ENCODE results near the gene ARHGAP44. TPM values are rescaled to one million over a fixed set of nuclear protein-coding genes. Genes with fewer than 3 reads are reported as not detected.
"Not testable (repeated sequence)": the region's sequence is repeated elsewhere in the genome, so short reads cannot be mapped to it uniquely, and the experiment has no call there.

ARHGAP44 gene
- total and polyA plus RNA-seq, 2 of the 13 experiments (the other 11 are each of a cell fraction or from before 2014, with no cell fraction given), result 0.79 to 3.1 TPM

- H3K4me3 ChIP-seq (replicated peaks in 1 of 3; ENCODE audit: insufficient read depth in 1 of 3, low read depth in 2 of 3, low read length in 3 of 3), result no peak overlapping the region
- WGBS (ENCODE audit: low lambda C conversion rate), result 89% methylated on average over 18 of the region's 40 CpGs
- in situ Hi-C loops (cut with HindIII; ENCODE audit: extremely low pct_ligation_motif_present, low pct_unique_long_range_greater_than_20kb), result no loop called here
- FAIRE-seq (no peak), ATAC-seq (no peak), DNase-seq (ENCODE audit: low spot score) (no peak)
- no peak overlapping the region for H2AFZ ChIP-seq (ENCODE audit: low read length)
- no peaks in the 10 kb centered on the region; a peak in 1 of 5 replicates for H3K27me3 ChIP-seq (ENCODE audit: control insufficient read depth in 1 of 2, insufficient read depth in 2 of 2, low read length in 2 of 2)
- no peak overlapping the region for H3K4me2 ChIP-seq (ENCODE audit: low read depth, low read length)
- H3K79me2 ChIP-seq (ENCODE audit: insufficient read depth, low read length), result no peaks in the 10 kb centered on the region
- H3K36me3 ChIP-seq (replicated peaks in 1 of 2; ENCODE audit: control insufficient read depth in 1 of 2, insufficient read depth in 2 of 2, low read length in 2 of 2), result no peaks in the 10 kb centered on the region
- no peaks in the 10 kb centered on the region for H3K4me1 ChIP-seq (ENCODE audit: insufficient read depth, low read length)
- H3K9ac ChIP-seq (ENCODE audit: insufficient read depth, low read depth, low read length), result no peak overlapping the region
- H3K9me3 ChIP-seq (ENCODE audit: low read length), result no peaks in the 10 kb centered on the region
- BruUV-seq (replicated peaks), result no TSS peak
- POLR2A ChIA-PET, result no interaction called here
- no peak overlapping the region for H3K27ac ChIP-seq (ENCODE audit: extremely low read length, insufficient read depth, low read length)
- TF ChIP-seq MYNN (CRISPR knock-in tag; IDR thresholded peaks at IDR 0.05; ENCODE audit: low read depth), result no peak
- CTCF ChIA-PET (ENCODE audit: low intra/inter-chr PET ratio, low total read pairs), result no interaction called here
- intact Hi-C loops (cut with micrococcal nuclease; ENCODE audit: unreplicated experiment), result no loop called here
- H4K20me1 ChIP-seq (ENCODE audit: insufficient read depth, low read length), result no peaks in the 10 kb centered on the region
These were observed 184.8 kb downstream of the ARHGAP44 start for GRCh38 chr17:12974005-12974531.

- no peak for DNase-seq (ENCODE audit: low spot score)
- no peaks in the 10 kb centered on the region for H3K79me2 ChIP-seq (ENCODE audit: insufficient read depth, low read length)
- no peaks in the 10 kb centered on the region for H4K20me1 ChIP-seq (ENCODE audit: insufficient read depth, low read length)
- POLR2A ChIA-PET, result no interaction called here
- in situ Hi-C loops (cut with HindIII; ENCODE audit: extremely low pct_ligation_motif_present, low pct_unique_long_range_greater_than_20kb), result no loop called here
- no peaks in the 10 kb centered on the region for H3K36me3 ChIP-seq (replicated peaks in 1 of 2; ENCODE audit: control insufficient read depth in 1 of 2, insufficient read depth in 2 of 2, low read length in 2 of 2)
- TF ChIP-seq SOX13 (IDR thresholded peaks at IDR 0.05) (no peak), SOX13 (CRISPR knock-in tag; conservative IDR thresholded peaks at IDR 0.05 in 1 of 2, IDR thresholded peaks at IDR 0.05 in 1 of 2) (no peak)
- no peak for ATAC-seq
- no peak overlapping the region for H3K4me2 ChIP-seq (ENCODE audit: low read depth, low read length)
- BruUV-seq (replicated peaks), result no TSS peak
- 69% methylated on average over 13 of the region's 13 CpGs for WGBS (ENCODE audit: low lambda C conversion rate)
- no peak overlapping the region for H3K4me3 ChIP-seq (replicated peaks in 1 of 3; ENCODE audit: insufficient read depth in 1 of 3, low read depth in 2 of 3, low read length in 3 of 3)
- H3K4me1 ChIP-seq (ENCODE audit: insufficient read depth, low read length), result no peaks in the 10 kb centered on the region
- FAIRE-seq, result no peak
- no peak overlapping the region for H3K9ac ChIP-seq (ENCODE audit: insufficient read depth, low read depth, low read length)
- no peaks in the 10 kb centered on the region for H3K9me3 ChIP-seq (ENCODE audit: low read length)
- intact Hi-C loops (cut with micrococcal nuclease; ENCODE audit: unreplicated experiment), result no loop called here
- CTCF ChIA-PET (ENCODE audit: low intra/inter-chr PET ratio, low total read pairs), result no interaction called here
- no peak overlapping the region for H3K27ac ChIP-seq (ENCODE audit: extremely low read length, insufficient read depth, low read length)
- no peak overlapping the region for H2AFZ ChIP-seq (ENCODE audit: low read length)
- no peaks in the 10 kb centered on the region; a peak in 1 of 5 replicates for H3K27me3 ChIP-seq (ENCODE audit: control insufficient read depth in 1 of 2, insufficient read depth in 2 of 2, low read length in 2 of 2)
These were observed 187.9 kb downstream of the ARHGAP44 start for GRCh38 chr17:12977008-12977751.

GRCh38 chr17:12978787-12979186 is 189.5 kb downstream of the ARHGAP44 start:
- H3K4me3 ChIP-seq (replicated peaks in 1 of 3; ENCODE audit: insufficient read depth in 1 of 3, low read depth in 2 of 3, low read length in 3 of 3); POLR2A ChIA-PET; ATAC-seq; BruUV-seq (replicated peaks); in situ Hi-C loops (cut with HindIII; ENCODE audit: extremely low pct_ligation_motif_present, low pct_unique_long_range_greater_than_20kb); H3K27ac ChIP-seq (ENCODE audit: extremely low read length, insufficient read depth, low read length); H3K4me2 ChIP-seq (ENCODE audit: low read depth, low read length); H3K9ac ChIP-seq (ENCODE audit: insufficient read depth, low read depth, low read length); DNase-seq (ENCODE audit: low spot score); H3K27me3 ChIP-seq (ENCODE audit: control insufficient read depth in 1 of 2, insufficient read depth in 2 of 2, low read length in 2 of 2); H2AFZ ChIP-seq (ENCODE audit: low read length); H3K4me1 ChIP-seq (ENCODE audit: insufficient read depth, low read length); H3K79me2 ChIP-seq (ENCODE audit: insufficient read depth, low read length); H3K36me3 ChIP-seq (replicated peaks in 1 of 2; ENCODE audit: control insufficient read depth in 1 of 2, insufficient read depth in 2 of 2, low read length in 2 of 2); CTCF ChIA-PET (ENCODE audit: low intra/inter-chr PET ratio, low total read pairs); H3K9me3 ChIP-seq (ENCODE audit: low read length); FAIRE-seq; intact Hi-C loops (cut with micrococcal nuclease; ENCODE audit: unreplicated experiment); H4K20me1 ChIP-seq (ENCODE audit: insufficient read depth, low read length): not testable (repeated sequence)
- 57% methylated on average over 6 of the region's 6 CpGs for WGBS (ENCODE audit: low lambda C conversion rate)

Data from HepG2 (cell line).